T-helper 1 cell treated with Interleukin-12 subunit alpha and Interleukin-12 subunit beta and Interleukin-4 antibody, amounts not matched to agents 30 ng/mL and 1 ng/mL, for 36 hours (primary cell): ENCODE measurements around the gene MTRR. TPM values are rescaled to one million over a fixed set of nuclear protein-coding genes. Genes with fewer than 3 reads are reported as not detected.

Source experiments
- intact Hi-C: fragments of 100-400 bp; cut with micrococcal nuclease; formaldehyde crosslinking; loops from one replicate; pipeline ENCODE4 v1.15.1; 2024
- total RNA-seq: library from RNA; stranded (reverse); gene quantifications from 2 replicates; pipeline ENCODE4 v1.2.3, GENCODE V29; 2022

MTRR gene
- 64.5 and 71.5 TPM in 2 replicates for total RNA-seq

GRCh38 chr5:7868773-7869473, at the start of gene MTRR, which contains the start of gene FASTKD3:
TSS of gene MTRR (plus strand) at chr5:7869148. CDS start at chr5:7870795, 1,647 bp downstream.
TSS of gene FASTKD3 (minus strand) at chr5:7869031. CDS start at chr5:7868083, 948 bp downstream.
- intact Hi-C loops = loop anchor here (1.0 to 2.0 kb wide), 9 partner anchors 9 to 1491 kb away; partner anchors contain the start of genes MED10, NSUN2 and SRD5A1

- intact Hi-C loops = no loop called here
Measured at GRCh38 chr5:7822449-7822848, 46.5 kb upstream of the MTRR start.

DNA sequence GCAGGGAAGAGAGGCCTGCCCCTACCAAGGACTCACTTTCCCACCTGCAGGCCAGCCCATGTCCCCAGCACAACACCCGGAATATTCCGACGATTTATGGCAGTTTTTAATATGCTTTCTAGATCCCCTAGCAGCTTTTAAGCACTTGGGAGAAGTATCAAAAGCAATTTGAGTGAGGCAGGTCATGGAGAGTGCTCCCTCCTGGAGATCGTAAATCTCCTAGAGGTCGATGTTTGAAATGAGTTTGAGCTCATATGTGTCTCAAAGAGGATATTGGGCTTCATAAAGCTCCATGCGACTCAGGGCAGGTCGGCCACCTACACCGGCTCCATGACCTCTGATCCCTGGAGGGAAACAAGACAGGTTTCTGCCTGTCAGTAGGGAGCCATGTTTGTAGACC, 45.4 kb upstream of the MTRR start:
- intact Hi-C loops = no loop called here

- intact Hi-C loops = no loop called here
Measured at GRCh38 chr5:7824995-7825394, 44.0 kb upstream of the MTRR start.

DNA sequence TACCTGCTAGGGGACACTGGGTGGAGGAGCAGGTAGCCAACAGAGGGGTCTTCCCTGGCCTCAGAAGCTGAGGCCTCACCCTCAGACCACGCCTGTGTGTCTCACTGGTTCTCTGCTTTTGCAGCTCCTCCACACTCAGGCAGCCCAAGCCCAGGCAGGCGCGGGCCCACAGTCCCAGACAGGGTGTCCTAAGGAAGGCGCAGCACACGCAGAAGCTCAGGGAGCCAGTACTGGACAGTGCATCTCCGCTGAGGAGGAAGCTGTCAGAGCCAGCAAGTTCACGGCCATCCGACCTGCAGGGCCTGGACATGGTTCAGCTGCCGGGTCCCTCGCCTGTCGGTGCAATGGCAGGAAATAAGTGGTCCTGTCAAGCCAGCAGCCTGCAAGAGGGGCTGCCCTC, 43.3 kb upstream of the MTRR start:
- intact Hi-C loops = no loop called here

GRCh38 chr5:7827610-7828009, 41.3 kb upstream of the MTRR start:
- intact Hi-C loops = no loop called here

DNA sequence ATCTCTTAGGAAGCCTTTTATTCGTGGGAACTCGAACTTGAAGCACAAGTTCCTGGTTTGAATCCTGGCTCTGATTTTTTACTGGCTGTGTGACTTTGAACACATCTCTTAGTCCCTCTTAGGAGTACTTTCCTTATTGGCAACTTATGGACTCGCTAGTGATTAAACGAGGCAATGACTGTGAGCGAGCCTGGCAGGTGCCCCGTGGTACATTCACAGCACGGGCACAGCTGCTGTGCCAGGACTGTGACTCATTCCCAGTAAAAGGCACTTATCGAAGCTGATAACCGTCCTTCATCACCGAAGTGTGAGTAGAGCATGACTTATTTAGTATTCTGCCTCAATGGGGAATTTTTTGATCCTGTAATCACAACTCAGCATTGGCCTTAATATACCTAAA, 40.7 kb upstream of the MTRR start:
- intact Hi-C loops = no loop called here

- intact Hi-C loops = no loop called here
Measured at GRCh38 chr5:7834982-7835381, 34.0 kb upstream of the MTRR start.

DNA sequence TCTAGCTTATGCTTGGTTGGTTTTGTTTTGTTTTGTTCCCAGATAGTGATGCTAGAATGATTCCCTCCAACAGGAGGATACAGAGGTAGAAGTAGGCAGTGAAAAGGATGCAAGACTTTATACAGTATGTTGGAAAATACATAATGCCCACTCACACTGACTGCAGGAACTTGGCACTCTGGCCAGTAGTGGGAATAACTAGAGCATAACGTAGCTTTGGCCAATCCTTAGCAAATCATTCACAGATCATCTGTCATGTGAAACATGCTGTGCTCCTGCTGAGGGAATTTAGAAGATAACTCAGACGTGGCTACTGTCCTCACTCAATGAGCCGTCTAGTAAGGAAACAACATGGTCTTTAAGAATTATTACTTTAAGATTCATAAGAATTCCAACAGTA, 31.5 kb upstream of the MTRR start:
- intact Hi-C loops = no loop called here

GRCh38 chr5:7842531-7842930, 26.4 kb upstream of the MTRR start:
- intact Hi-C loops = no loop called here

DNA sequence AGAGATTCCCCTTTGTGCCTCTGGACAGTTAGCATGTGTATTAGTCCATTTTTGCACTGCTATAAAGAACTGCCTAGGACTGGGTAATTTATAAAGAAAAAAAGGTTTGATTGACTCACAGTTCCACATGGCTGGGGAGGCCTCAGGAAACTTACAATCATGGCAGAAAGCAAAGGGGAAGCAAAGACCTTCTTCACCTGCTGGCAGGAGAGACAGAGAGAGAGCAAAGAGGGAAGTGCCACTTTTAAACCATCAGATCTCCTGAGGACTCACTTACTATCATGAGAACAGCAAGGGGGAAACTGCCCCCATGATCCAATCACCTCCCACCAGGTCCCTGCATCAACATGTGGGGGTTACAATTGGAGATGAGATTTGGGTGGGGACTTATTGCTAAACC, 24.0 kb upstream of the MTRR start:
- intact Hi-C loops = no loop called here

GRCh38 chr5:7845557-7845956, 23.4 kb upstream of the MTRR start:
- intact Hi-C loops = no loop called here

GRCh38 chr5:7846327-7846726, 22.6 kb upstream of the MTRR start:
- intact Hi-C loops = no loop called here

- intact Hi-C loops = no loop called here
Measured at GRCh38 chr5:7848296-7848695, 20.7 kb upstream of the MTRR start.

GRCh38 chr5:7849681-7850394, 19.1 kb upstream of the MTRR start:
- intact Hi-C loops = loop anchor here (1.0 to 5.0 kb wide), 2 partner anchors 19 to 1138 kb away; partner anchors contain the start of genes FASTKD3, MTRR and TENT4A

GRCh38 chr5:7850395-7851239, 18.3 kb upstream of the MTRR start, which contains the start of gene CFAP90:
TSS of gene CFAP90 (minus strand) at chr5:7851133. CDS start at chr5:7851021, 112 bp downstream.
- intact Hi-C loops = loop anchor here (1.0 to 5.0 kb wide), 2 partner anchors 19 to 1138 kb away; partner anchors contain the start of genes FASTKD3, MTRR and TENT4A

GRCh38 chr5:7851240-7851592, 17.7 kb upstream of the MTRR start:
- intact Hi-C loops = loop anchor here (5.0 kb wide), 1 partner anchor 1139 kb away; the partner anchor contains the start of gene TENT4A

GRCh38 chr5:7851617-7852289, 17.2 kb upstream of the MTRR start:
- intact Hi-C loops = loop anchor here (5.0 kb wide), 1 partner anchor 1139 kb away; the partner anchor contains the start of gene TENT4A

DNA sequence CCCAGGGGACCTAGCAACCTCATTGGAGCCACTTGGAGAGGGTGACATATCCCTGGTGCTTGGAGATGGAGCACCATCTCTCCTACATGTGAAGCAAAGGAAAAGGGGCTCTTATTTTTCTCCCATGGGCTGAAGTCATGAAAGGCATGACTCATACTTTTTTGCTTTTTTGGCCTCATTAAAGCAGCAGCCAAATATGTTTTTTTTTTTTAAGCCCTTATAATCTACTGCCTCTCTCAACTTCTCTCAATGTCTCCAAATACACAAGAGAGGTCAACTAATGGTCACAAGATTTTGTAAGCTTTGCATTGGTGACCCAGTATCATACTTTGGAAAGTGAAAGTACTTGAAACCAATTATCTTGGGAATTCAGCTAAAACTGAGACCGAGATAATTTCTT, 16.4 kb upstream of the MTRR start:
- intact Hi-C loops = loop anchor here (5.0 kb wide), 1 partner anchor 1140 kb away; the partner anchor contains the start of gene TENT4A

DNA sequence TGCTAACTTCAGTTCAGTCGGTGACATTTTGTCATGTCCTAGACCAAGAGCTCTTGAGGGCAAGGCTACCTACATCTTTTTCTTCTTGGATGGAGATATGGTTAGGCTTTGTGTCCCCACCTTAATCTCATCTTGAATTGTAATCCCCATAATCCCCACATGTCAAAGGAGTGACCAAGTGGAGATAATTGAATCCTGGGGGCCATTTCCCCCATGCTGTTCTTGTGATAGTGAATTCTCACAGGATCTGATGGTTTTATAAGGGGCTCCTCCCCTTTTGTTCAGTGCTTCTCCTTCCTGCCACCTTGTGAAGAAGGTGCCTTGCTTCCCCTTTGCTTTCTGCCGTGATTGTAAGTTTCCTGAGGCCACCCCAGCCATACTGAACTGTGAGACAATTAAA, 16.0 kb upstream of the MTRR start:
- intact Hi-C loops = loop anchor here (5.0 kb wide), 1 partner anchor 1141 kb away; the partner anchor contains the start of gene TENT4A

GRCh38 chr5:7855611-7856010, 13.3 kb upstream of the MTRR start:
- intact Hi-C loops = loop anchor here (2.0 to 5.0 kb wide), 3 partner anchors 778 to 1091 kb away; no protein-coding TSS in a partner anchor
